Measurements from ENCODE around the gene HNRNPM. TPM values are rescaled to one million over a fixed set of nuclear protein-coding genes. Genes with fewer than 3 reads are reported as not detected.

Gene HNRNPM
- total RNA-seq, 3 donors from 2014 or later (not counting 1 experiment from before 2014, with no cell fraction given), result 272 to 300 (median 299) TPM

- H3K36me3 Mint-ChIP-seq, result peaks cover 22% of the 10 kb centered on the region
Observed at GRCh38 chr19:8461891-8462290, 17.1 kb downstream of the HNRNPM start.

DNA sequence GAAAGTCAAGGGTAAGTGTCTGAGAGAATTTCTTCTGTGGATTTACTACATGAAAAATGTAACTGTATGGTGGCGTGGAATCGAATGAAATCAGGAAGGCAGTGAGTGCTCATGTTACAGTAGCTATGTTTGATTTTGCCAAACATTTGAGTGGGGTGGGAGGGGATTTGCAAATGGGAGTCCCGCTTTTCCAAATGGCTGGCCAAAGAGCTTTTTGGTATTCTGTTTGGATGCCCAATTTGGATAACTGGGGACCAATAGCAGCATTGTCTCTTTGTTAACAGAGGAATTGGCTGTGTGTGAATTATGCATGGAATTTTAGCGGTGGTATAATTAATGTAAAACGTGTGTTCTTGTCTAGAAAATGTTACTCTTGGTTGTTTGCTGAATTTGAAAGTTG lies 17.8 kb downstream of the HNRNPM start:
- H3K27ac Mint-ChIP-seq, result peak overlapping the region in 1 of 2 donors; percentile 23
- Histone ChIP-seq H3K9me3 (ENCODE audit: control insufficient read depth, insufficient read depth, low read length) (no peaks in the 10 kb centered on the region), H3K27me3 (ENCODE audit: control insufficient read depth, insufficient read depth, low read length) (no peaks in the 10 kb centered on the region), H3K4me3 (ENCODE audit: low read length) (no peak overlapping the region), H3K4me1 (ENCODE audit: control insufficient read depth, insufficient read depth, low read length) (no peaks in the 10 kb centered on the region), H3K36me3 (ENCODE audit: control insufficient read depth, insufficient read depth, low read length) (peaks cover 54% of the 10 kb centered on the region), H3K27ac (ENCODE audit: low read length) (no peak overlapping the region)
- H3K27me3 Mint-ChIP-seq (ENCODE audit: low read depth in 2 of 2), result no peaks in the 10 kb centered on the region
- TF ChIP-seq CTCF (IDR thresholded peaks at IDR 0.05), result no peak
- ATAC-seq (no peak), DNase-seq (no peak)
- intact Hi-C loops (cut with micrococcal nuclease), result no loop called here
- peaks cover 29% of the 10 kb centered on the region for H3K36me3 Mint-ChIP-seq
- no peak overlapping the region for H3K4me3 Mint-ChIP-seq
- 92% methylated on average over 5 of the region's 5 CpGs for WGBS (ENCODE audit: insufficient coverage)
- H3K9me3 Mint-ChIP-seq, result no peaks in the 10 kb centered on the region
- H3K4me1 Mint-ChIP-seq, result peaks cover 48 to 56% of the 10 kb centered on the region in 2 donors

More at GRCh38 chr19:8461891-8462290, 17.1 kb downstream of the HNRNPM start:
- Histone ChIP-seq H3K36me3 (ENCODE audit: control insufficient read depth, insufficient read depth, low read length) (peaks cover 54% of the 10 kb centered on the region), H3K4me3 (ENCODE audit: low read length) (no peak overlapping the region), H3K4me1 (ENCODE audit: control insufficient read depth, insufficient read depth, low read length) (no peaks in the 10 kb centered on the region), H3K27me3 (ENCODE audit: control insufficient read depth, insufficient read depth, low read length) (no peaks in the 10 kb centered on the region), H3K27ac (ENCODE audit: low read length) (no peak overlapping the region), H3K9me3 (ENCODE audit: control insufficient read depth, insufficient read depth, low read length) (no peaks in the 10 kb centered on the region)
- intact Hi-C loops (cut with micrococcal nuclease), result no loop called here
- no peaks in the 10 kb centered on the region for H3K27me3 Mint-ChIP-seq (ENCODE audit: low read depth in 2 of 2)
- no peaks in the 10 kb centered on the region for H3K9me3 Mint-ChIP-seq
- 94% methylated on average over 14 of the region's 14 CpGs for WGBS (ENCODE audit: insufficient coverage)
- peak overlapping the region in 1 of 2 donors; percentile 23 for H3K27ac Mint-ChIP-seq
- peaks cover 51 to 60% of the 10 kb centered on the region in 2 donors for H3K4me1 Mint-ChIP-seq
- DNase-seq (no peak), ATAC-seq (no peak)
- no peak overlapping the region for H3K4me3 Mint-ChIP-seq
- TF ChIP-seq CTCF (IDR thresholded peaks at IDR 0.05), result no peak

DNA sequence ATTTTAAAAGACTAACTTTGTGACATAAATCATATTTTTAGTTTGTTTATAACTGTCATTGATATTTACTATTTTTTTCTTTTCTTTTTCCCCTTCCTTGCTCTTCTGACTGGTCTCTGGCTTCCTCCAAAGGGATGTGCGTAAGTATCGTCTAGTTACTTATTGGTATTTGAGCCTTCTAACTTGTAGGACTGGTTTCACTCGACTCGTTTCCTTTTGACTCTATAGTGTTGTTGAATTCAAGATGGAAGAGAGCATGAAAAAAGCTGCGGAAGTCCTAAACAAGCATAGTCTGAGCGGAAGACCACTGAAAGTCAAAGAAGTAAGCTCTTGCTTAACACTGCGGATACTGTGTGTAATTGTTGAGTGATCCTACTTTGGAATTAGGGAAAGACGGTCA lies 18.6 kb downstream of the HNRNPM start:
- no peaks in the 10 kb centered on the region for H3K27me3 Mint-ChIP-seq (ENCODE audit: low read depth in 2 of 2)
- Histone ChIP-seq H3K9me3 (ENCODE audit: control insufficient read depth, insufficient read depth, low read length) (no peaks in the 10 kb centered on the region), H3K27me3 (ENCODE audit: control insufficient read depth, insufficient read depth, low read length) (no peaks in the 10 kb centered on the region), H3K4me1 (ENCODE audit: control insufficient read depth, insufficient read depth, low read length) (no peaks in the 10 kb centered on the region), H3K4me3 (ENCODE audit: low read length) (no peak overlapping the region), H3K36me3 (ENCODE audit: control insufficient read depth, insufficient read depth, low read length) (peaks cover 53% of the 10 kb centered on the region), H3K27ac (ENCODE audit: low read length) (no peak overlapping the region)
- no peaks in the 10 kb centered on the region for H3K9me3 Mint-ChIP-seq
- no peak overlapping the region for H3K4me3 Mint-ChIP-seq
- ATAC-seq (no peak), DNase-seq (no peak)
- no peak overlapping the region for H3K27ac Mint-ChIP-seq
- intact Hi-C loops (cut with micrococcal nuclease), result no loop called here
- H3K4me1 Mint-ChIP-seq, result peaks cover 42 to 48% of the 10 kb centered on the region in 2 donors
- TF ChIP-seq CTCF (IDR thresholded peaks at IDR 0.05), result no peak
- peaks cover 31% of the 10 kb centered on the region for H3K36me3 Mint-ChIP-seq
- 92% methylated on average over 8 of the region's 8 CpGs for WGBS (ENCODE audit: insufficient coverage)

- DNase-seq, result no peak
- Histone ChIP-seq H3K9me3 (ENCODE audit: control insufficient read depth, insufficient read depth, low read length) (no peaks in the 10 kb centered on the region), H3K27ac (ENCODE audit: low read length) (no peak overlapping the region), H3K4me1 (ENCODE audit: control insufficient read depth, insufficient read depth, low read length) (no peaks in the 10 kb centered on the region), H3K4me3 (ENCODE audit: low read length) (no peak overlapping the region), H3K36me3 (ENCODE audit: control insufficient read depth, insufficient read depth, low read length) (peaks cover 78% of the 10 kb centered on the region), H3K27me3 (ENCODE audit: control insufficient read depth, insufficient read depth, low read length) (no peaks in the 10 kb centered on the region)
- TF ChIP-seq CTCF (IDR thresholded peaks at IDR 0.05), result no peak
- ATAC-seq, result no peak
- peaks cover 24 to 33% of the 10 kb centered on the region in 2 donors for H3K4me1 Mint-ChIP-seq
- WGBS (ENCODE audit: insufficient coverage), result 98% methylated on average over 4 of the region's 4 CpGs
- peaks cover 44% of the 10 kb centered on the region for H3K36me3 Mint-ChIP-seq
- H3K9me3 Mint-ChIP-seq, result no peaks in the 10 kb centered on the region
- no peaks in the 10 kb centered on the region for H3K27me3 Mint-ChIP-seq (ENCODE audit: low read depth in 2 of 2)
- no peak overlapping the region for H3K4me3 Mint-ChIP-seq
- intact Hi-C loops (cut with micrococcal nuclease), result no loop called here
- no peak overlapping the region for H3K27ac Mint-ChIP-seq
Observed at GRCh38 chr19:8466018-8466417, 21.2 kb downstream of the HNRNPM start.

All from natural killer cell (primary cell).